ENCODE measurements around the gene SMPD1.
A peak's percentile ranks its signal among the peaks of the same experiment; 100 is the strongest.
"Not testable (repeated sequence)": the region's sequence is repeated elsewhere in the genome, so short reads cannot be mapped to it uniquely, and the experiment has no call there.

Gene SMPD1

DNA sequence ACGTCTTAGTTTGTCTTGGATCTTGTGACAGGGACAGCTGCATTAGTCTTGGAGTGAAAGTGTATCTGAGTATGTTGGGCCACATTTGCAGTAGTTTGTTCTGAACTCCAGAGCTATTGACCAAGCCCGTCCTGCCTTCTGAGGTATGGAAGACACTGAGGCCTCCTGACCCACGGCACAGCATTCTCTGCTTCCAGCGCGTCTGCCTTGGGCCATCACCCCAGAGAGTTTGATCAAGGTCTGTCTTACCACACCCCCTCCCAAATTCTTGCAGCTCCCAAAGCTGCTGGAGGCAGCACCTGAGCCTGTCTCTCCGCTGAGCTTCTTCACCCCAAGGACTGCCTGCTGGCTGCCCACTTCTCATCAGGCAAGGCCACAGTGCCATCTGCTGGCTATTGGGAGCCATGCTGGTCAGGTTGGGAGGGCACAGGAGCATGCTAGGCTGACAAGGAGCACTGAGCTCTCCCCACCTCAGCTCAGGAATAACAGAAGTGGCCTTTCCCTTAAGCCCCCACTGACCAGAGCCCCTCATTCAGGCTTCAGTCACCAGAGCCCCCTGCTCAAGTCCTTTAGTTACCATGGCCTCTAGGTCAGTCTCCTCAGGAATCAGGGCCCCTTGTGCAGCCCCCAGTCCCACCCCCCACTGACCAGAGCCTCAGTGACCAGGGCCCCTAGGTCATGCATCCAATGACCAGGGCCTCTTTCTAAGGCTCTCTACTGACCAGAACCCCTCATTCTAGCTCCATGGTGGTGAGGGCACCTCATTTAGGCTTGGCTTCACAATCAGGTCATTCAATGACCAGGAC, 27.2 kb upstream of the SMPD1 start:
- Histone ChIP-seq H3K9me3 (ENCODE audit: control insufficient read depth, low read length) (no peaks in the 10 kb centered on the region), H3K36me3 (ENCODE audit: control insufficient read depth, insufficient read depth, low read length) (no peaks in the 10 kb centered on the region), H3K4me3 (ENCODE audit: low read length) (no peak overlapping the region), H3K4me1 (ENCODE audit: control insufficient read depth, insufficient read depth, low read length) (no peaks in the 10 kb centered on the region), H3K9ac (ENCODE audit: low read length) (no peak overlapping the region), H3K27me3 (ENCODE audit: control insufficient read depth, insufficient read depth, low read length) (no peaks in the 10 kb centered on the region)

DNA sequence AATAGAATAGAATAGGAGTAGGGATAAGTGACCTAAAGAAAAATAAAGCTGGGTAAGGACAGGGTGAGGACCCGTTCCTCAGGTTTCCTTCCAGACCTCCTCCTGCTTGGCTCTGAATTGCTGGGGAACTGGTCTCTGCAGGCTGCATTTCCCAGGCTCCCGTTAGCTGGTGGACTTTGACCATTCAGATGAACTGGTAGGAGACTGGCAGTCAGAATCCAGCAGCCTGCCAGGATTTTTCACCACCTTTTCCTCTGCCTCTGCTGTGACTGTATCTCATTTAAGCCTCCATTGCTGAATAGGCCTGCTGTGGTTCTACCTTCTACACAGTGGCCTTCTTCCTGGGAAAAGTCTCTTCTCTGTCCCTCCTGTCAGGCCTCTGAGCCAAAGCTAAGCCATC, 24.6 kb upstream of the SMPD1 start:
- no peaks in the 10 kb centered on the region for H3K27me3 ChIP-seq (ENCODE audit: control insufficient read depth, insufficient read depth, low read length)
- no peaks in the 10 kb centered on the region for H3K9me3 ChIP-seq (ENCODE audit: control insufficient read depth, low read length)
- H3K4me1 ChIP-seq (ENCODE audit: control insufficient read depth, insufficient read depth, low read length) = no peaks in the 10 kb centered on the region
- H3K36me3 ChIP-seq (ENCODE audit: control insufficient read depth, insufficient read depth, low read length) = no peaks in the 10 kb centered on the region
- no peak overlapping the region for H3K9ac ChIP-seq (ENCODE audit: low read length)
- H3K4me3 ChIP-seq (ENCODE audit: low read length) = no peak overlapping the region

DNA sequence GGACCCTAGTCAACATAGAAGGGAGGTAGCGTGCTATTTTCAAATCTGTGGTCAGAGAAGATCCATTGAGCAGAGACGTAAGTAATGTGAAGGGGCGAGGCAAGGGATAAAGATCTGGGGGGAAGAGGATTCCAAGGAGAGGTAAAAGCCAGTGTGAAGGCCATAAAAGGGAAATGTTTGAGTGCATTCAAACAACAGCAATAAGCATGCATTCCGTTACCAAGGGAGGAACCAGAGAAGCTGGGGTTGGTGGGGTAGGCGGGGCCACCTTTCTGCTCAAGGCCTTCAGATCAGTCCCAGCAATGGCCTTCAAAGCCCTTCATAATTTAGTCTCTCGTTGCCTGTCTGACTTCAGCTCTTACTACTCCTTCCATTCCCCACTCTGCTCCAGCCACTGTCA, 18.4 kb upstream of the SMPD1 start:
- no peaks in the 10 kb centered on the region for H3K36me3 ChIP-seq (ENCODE audit: control insufficient read depth, insufficient read depth, low read length)
- H3K9ac ChIP-seq (ENCODE audit: low read length) = no peak overlapping the region
- no peak overlapping the region for H3K4me3 ChIP-seq (ENCODE audit: low read length)
- H3K27me3 ChIP-seq (ENCODE audit: control insufficient read depth, insufficient read depth, low read length) = no peaks in the 10 kb centered on the region
- no peaks in the 10 kb centered on the region for H3K9me3 ChIP-seq (ENCODE audit: control insufficient read depth, low read length)
- no peaks in the 10 kb centered on the region for H3K4me1 ChIP-seq (ENCODE audit: control insufficient read depth, insufficient read depth, low read length)

DNA sequence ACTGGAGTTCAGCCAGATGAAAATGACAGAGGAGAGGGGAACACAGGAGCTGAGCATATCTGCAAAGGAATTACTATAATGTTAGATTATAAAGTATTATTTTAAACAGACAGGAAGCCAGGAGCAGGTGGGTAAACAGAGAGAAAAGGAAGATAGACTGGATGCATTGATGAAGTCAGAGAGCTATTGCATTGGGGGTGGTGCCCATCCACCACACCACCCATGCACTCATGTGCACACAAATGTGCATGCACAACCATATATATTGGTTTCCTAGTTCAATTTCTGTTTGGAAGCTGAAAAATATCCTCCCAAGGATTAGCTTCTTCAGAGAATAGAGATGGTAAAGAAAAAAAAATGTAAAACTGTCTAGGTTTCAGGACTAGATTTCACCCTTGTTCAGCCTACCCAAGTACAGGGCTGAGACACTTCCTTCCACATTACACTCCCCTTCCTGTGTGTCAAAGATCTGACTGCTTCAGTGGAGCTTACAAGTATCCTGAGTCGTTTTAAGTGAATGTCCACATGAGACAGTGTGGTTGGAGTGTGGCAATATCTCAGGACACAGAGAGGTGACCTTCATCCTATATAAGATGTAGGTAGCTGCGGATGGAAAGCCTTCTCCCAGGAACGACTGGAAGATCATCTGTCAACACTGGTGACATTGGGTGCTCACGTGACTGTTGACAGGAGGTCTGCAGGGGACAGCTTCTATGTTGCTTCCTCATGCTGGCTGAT, 12.2 kb upstream of the SMPD1 start:
- Histone ChIP-seq H3K4me3 (ENCODE audit: low read length) (no peak overlapping the region), H3K27me3 (ENCODE audit: control insufficient read depth, insufficient read depth, low read length) (no peaks in the 10 kb centered on the region), H3K36me3 (ENCODE audit: control insufficient read depth, insufficient read depth, low read length) (no peaks in the 10 kb centered on the region), H3K9ac (ENCODE audit: low read length) (no peak overlapping the region), H3K4me1 (ENCODE audit: control insufficient read depth, insufficient read depth, low read length) (no peaks in the 10 kb centered on the region), H3K9me3 (ENCODE audit: control insufficient read depth, low read length) (no peaks in the 10 kb centered on the region)

DNA sequence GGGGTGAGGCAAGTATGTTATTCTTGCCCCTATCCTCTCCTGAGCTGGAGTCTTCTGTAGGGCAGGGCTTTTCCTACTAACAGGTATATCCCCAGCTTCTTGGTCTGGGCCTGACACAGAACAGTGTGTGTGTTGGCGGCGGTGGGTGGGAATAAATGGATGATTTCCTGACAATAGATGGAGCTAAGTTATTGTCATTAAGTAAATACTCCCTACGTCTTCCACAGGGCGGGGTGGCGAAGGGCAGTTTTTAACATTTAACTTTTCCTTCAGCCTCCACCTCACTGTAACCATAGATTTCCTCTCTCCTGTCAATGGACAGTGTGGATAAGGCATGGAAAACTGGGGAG, 11.7 kb upstream of the SMPD1 start:
- H3K4me1 ChIP-seq (ENCODE audit: control insufficient read depth, insufficient read depth, low read length) = no peaks in the 10 kb centered on the region
- H3K36me3 ChIP-seq (ENCODE audit: control insufficient read depth, insufficient read depth, low read length) = no peaks in the 10 kb centered on the region
- H3K4me3 ChIP-seq (ENCODE audit: low read length) = no peak overlapping the region
- H3K9me3 ChIP-seq (ENCODE audit: control insufficient read depth, low read length) = no peaks in the 10 kb centered on the region
- H3K27me3 ChIP-seq (ENCODE audit: control insufficient read depth, insufficient read depth, low read length) = no peaks in the 10 kb centered on the region
- no peak overlapping the region for H3K9ac ChIP-seq (ENCODE audit: low read length)

DNA sequence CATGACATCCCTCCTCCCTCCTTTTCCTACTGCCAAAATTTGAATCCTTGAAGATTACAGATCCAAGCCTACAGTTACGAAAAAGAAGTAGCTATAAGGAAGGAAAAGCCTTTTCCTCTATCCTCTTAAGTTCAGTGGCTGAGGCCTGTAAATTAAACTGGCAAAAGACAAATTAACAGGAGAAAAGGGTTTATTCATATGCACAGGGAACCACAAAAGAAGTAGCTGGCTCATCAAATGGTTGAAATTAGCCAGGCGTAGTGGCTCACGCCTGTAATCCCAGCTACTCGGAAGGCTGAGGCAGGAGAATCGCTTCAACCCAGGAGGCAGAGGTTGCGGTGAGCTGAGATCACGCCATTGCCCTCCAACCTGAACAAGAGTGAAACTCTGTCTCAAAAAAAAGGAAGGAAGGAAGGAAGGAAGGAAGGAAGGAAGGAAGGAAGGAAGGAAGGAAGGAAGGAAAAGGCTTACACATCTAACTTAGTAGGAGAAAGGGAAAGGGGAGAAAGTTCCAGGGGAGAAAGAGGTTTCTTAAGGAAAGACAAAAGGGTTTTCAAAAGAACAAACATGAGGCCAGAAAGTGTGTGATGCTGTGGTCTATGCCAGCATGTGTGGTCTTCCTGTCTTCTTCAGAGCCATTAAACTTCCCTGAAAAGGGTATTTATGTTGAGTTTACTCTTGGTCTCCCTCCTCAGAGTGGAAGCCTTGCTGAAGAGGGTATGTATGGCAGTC, 5.1 kb upstream of the SMPD1 start:
- no peak overlapping the region for H3K9ac ChIP-seq (ENCODE audit: low read length)
- H3K4me1 ChIP-seq (ENCODE audit: control insufficient read depth, insufficient read depth, low read length) = peaks cover 27% of the 10 kb centered on the region
- no peak overlapping the region for H3K4me3 ChIP-seq (ENCODE audit: low read length)
- no peaks in the 10 kb centered on the region for H3K27me3 ChIP-seq (ENCODE audit: control insufficient read depth, insufficient read depth, low read length)
- no peaks in the 10 kb centered on the region for H3K9me3 ChIP-seq (ENCODE audit: control insufficient read depth, low read length)
- H3K36me3 ChIP-seq (ENCODE audit: control insufficient read depth, insufficient read depth, low read length) = no peaks in the 10 kb centered on the region

DNA sequence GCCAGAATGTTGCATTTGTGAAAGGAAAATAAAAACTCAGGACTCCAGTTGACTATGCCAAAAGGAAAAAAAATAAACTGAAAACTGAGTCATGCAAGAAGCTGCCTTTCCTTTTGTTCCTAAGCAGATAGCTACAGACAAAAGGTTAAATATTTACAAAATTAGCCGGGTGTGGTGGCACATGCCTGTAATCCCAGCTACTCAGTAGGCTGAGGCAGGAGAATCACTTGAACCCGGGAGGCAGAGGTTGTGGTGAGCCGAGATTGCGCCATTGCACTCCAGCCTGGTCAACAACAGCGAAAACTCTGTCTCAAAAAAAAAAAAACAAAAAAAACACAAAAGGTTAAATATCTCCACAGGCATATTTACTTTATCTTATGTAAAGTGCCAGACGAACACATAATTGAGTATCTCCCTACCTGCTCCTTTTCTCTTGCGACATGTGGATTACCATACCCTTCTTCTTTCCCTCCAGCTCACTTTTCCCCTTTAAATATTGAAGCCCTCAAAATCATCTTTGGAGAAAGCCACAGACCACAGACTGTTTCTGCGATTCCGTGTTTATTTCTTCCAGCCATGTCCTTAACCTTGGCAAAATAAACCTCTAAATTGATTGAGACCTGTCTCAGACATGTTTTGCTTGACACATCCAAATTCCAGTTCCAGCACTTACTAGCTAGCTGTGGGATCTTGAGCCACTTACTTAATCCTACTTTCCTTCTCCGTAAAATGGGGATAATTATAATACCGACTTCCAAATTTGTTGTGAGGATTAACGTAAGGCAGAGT, 2.3 kb upstream of the SMPD1 start:
- Histone ChIP-seq H3K4me1 (ENCODE audit: control insufficient read depth, insufficient read depth, low read length) (peaks cover 35% of the 10 kb centered on the region), H3K4me3 (ENCODE audit: low read length) (no peak overlapping the region), H3K9ac (ENCODE audit: low read length) (peak overlapping the region; percentile 25), H3K9me3 (ENCODE audit: control insufficient read depth, low read length) (no peaks in the 10 kb centered on the region), H3K36me3 (ENCODE audit: control insufficient read depth, insufficient read depth, low read length) (no peaks in the 10 kb centered on the region), H3K27me3 (ENCODE audit: control insufficient read depth, insufficient read depth, low read length) (no peaks in the 10 kb centered on the region)

DNA sequence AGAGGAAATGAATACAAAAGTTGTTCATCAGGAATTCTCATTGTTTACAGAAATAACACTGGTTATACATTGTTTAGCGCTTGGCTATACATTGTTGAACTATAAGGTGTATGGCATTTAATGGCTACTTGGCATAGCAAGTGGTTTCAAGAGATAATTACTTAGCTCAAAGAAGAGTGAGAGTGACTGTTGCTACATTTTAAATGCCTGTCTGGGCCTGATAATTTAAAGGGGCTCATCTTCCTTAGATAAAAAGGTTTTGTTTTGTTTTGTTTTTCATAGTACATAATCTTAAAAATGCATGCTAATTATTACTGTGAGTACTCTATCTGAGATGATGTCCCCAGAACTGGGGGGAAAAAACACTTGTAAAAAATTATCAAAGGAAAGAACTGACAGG, 1.5 kb upstream of the SMPD1 start:
- Histone ChIP-seq H3K4me1 (ENCODE audit: control insufficient read depth, insufficient read depth, low read length) (peaks cover 35% of the 10 kb centered on the region), H3K36me3 (ENCODE audit: control insufficient read depth, insufficient read depth, low read length) (no peaks in the 10 kb centered on the region), H3K4me3 (ENCODE audit: low read length) (no peak overlapping the region), H3K9me3 (ENCODE audit: control insufficient read depth, low read length) (no peaks in the 10 kb centered on the region), H3K9ac (ENCODE audit: low read length) (no peak overlapping the region), H3K27me3 (ENCODE audit: control insufficient read depth, insufficient read depth, low read length) (no peaks in the 10 kb centered on the region)

DNA sequence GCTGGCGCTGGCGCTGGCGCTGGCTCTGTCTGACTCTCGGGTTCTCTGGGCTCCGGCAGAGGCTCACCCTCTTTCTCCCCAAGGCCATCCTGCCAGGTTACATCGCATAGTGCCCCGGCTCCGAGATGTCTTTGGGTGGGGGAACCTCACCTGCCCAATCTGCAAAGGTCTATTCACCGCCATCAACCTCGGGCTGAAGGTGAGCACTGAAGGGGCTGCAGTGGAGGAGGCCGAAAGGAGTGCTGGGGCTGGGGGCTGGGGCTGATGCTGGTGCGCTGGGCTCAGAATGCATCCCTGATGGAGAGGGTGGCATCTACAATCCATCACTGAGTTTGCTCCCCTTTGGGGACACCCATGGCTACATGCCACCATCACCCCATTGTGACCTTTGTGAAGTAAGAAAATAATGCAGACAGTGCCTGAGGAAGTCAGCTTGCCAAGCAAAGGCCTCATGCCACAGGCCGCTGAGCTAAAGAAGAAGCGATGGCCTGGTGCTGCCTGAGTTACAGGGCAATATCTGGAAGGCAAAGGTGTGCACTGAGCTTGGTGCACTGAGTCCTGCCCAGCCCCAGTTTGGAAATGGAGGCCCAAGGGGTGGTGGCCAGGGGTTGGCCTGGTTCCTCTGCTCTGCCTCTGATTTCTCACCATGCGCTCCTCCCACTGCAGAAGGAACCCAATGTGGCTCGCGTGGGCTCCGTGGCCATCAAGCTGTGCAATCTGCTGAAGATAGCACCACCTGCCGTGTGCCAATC, 620 bp downstream of the SMPD1 start:
- Histone ChIP-seq H3K9me3 (ENCODE audit: control insufficient read depth, low read length) (no peaks in the 10 kb centered on the region), H3K27me3 (ENCODE audit: control insufficient read depth, insufficient read depth, low read length) (no peaks in the 10 kb centered on the region), H3K36me3 (ENCODE audit: control insufficient read depth, insufficient read depth, low read length) (no peaks in the 10 kb centered on the region), H3K4me3 (ENCODE audit: low read length) (peak overlapping the region; percentile 58), H3K4me1 (ENCODE audit: control insufficient read depth, insufficient read depth, low read length) (peaks cover 35% of the 10 kb centered on the region), H3K9ac (ENCODE audit: low read length) (peak overlapping the region; percentile 85)

DNA sequence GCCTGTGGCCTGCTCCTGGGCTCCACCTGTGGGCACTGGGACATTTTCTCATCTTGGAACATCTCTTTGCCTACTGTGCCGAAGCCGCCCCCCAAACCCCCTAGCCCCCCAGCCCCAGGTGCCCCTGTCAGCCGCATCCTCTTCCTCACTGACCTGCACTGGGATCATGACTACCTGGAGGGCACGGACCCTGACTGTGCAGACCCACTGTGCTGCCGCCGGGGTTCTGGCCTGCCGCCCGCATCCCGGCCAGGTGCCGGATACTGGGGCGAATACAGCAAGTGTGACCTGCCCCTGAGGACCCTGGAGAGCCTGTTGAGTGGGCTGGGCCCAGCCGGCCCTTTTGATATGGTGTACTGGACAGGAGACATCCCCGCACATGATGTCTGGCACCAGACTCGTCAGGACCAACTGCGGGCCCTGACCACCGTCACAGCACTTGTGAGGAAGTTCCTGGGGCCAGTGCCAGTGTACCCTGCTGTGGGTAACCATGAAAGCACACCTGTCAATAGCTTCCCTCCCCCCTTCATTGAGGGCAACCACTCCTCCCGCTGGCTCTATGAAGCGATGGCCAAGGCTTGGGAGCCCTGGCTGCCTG, 1.4 kb downstream of the SMPD1 start:
- peaks cover 35% of the 10 kb centered on the region for H3K4me1 ChIP-seq (ENCODE audit: control insufficient read depth, insufficient read depth, low read length)
- no peaks in the 10 kb centered on the region for H3K36me3 ChIP-seq (ENCODE audit: control insufficient read depth, insufficient read depth, low read length)
- H3K27me3 ChIP-seq (ENCODE audit: control insufficient read depth, insufficient read depth, low read length) = no peaks in the 10 kb centered on the region
- no peak overlapping the region for H3K9ac ChIP-seq (ENCODE audit: low read length)
- H3K4me3 ChIP-seq (ENCODE audit: low read length) = no peak overlapping the region
- H3K9me3 ChIP-seq (ENCODE audit: control insufficient read depth, low read length) = no peaks in the 10 kb centered on the region

DNA sequence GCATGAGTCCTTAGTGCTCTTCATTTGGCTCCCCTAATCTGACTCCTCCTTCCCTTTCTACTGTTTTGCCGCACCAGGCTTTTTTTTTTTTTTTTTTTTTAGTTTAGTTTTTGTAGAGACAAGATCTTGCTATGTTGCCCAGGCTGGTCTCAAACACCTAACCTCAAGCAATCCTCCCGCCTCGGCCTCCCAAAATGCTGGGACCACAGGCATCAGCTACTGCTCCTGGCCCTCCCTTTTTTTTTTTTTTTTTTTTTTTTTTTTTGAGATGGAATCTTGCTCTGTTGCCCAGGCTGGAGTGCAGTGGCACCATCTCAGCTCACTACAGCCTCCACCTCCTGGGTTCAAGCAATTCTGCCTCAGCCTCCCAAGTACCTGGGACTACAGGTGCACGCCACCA, 2.0 kb downstream of the SMPD1 start:
- not testable (repeated sequence) for H3K4me3 ChIP-seq (ENCODE audit: low read length); H3K27me3 ChIP-seq (ENCODE audit: control insufficient read depth, insufficient read depth, low read length); H3K36me3 ChIP-seq (ENCODE audit: control insufficient read depth, insufficient read depth, low read length)

More for the DNA sequence above, 2.0 kb downstream of the SMPD1 start:
- not testable (repeated sequence) for H3K9me3 ChIP-seq (ENCODE audit: control insufficient read depth, low read length); H3K9ac ChIP-seq (ENCODE audit: low read length)
- peaks cover 34% of the 10 kb centered on the region for H3K4me1 ChIP-seq (ENCODE audit: control insufficient read depth, insufficient read depth, low read length)

Data from mucosa of stomach (tissue), 1 donor.